SK-N-SH (cell line): Measurements from ENCODE around the gene OR4S2. TPM values are rescaled to one million over a fixed set of nuclear protein-coding genes. Genes with fewer than 3 reads are reported as not detected.

Source experiments
- CTCF ChIA-PET: fragments of 300-600, 350-600 bp; formaldehyde crosslinking; extraction: SDS; loops from one replicate; lab custom pipeline; 2021; lab: Yijun Ruan, JAX
- POLR2A ChIA-PET: fragments of 350-600 bp; sonication (Branson Sonifier 250); formaldehyde crosslinking; extraction: SDS; loops from one replicate; lab custom pipeline; 2020; ENCODE audit warnings: antibody characterized with exemption, inconsistent platforms; lab: Yijun Ruan, JAX
- DNase-seq: peaks from one replicate; pipeline ENCODE4 v3.0.0; 2012
- H2AFZ ChIP-seq: fragments of 200-600 bp; sonication (generic); 2 replicates; pipeline ENCODE4 v1.8.1; 2016; ENCODE audit warnings: antibody characterized with exemption, mild to moderate bottlenecking, low read depth
- H3F3A ChIP-seq: fragments of 200-600 bp; sonication (generic); replicated peaks from 2 replicates; pipeline ENCODE3; 2016; ENCODE audit warnings: antibody characterized with exemption, mild to moderate bottlenecking; ENCODE audit not compliant: insufficient read depth
- H3K27ac ChIP-seq, 2 experiments: fragments of 200-500 bp in 1 of 2; fragments of 200-600 bp in 1 of 2; sonication (Bioruptor generic) in 1 of 2; sonication (generic), shearing (Covaris generic) in 1 of 2; 2 replicates each; pipeline versions ENCODE4 v1.5.1 to v1.6.1; 2014 to 2016; ENCODE audit warnings: low read depth in 2 of 2, inconsistent platforms in 1 of 2, low read length in 1 of 2, mild to moderate bottlenecking in 1 of 2, mixed read lengths in 1 of 2
- H3K27me3 ChIP-seq: fragments of 200-600 bp; sonication (generic), shearing (Covaris generic); 2 replicates; pipeline ENCODE4 v1.6.1; 2016; ENCODE audit warnings: mixed run types; ENCODE audit not compliant: insufficient read depth
- H3K36me3 ChIP-seq, 2 experiments: fragments of 200-500 bp in 1 of 2; fragments of 200-600 bp in 1 of 2; sonication (Bioruptor generic) in 1 of 2; sonication (generic) in 1 of 2; replicated peaks in 1 of 2; 2 replicates each; pipeline versions ENCODE3 to v1.5.1; 2014 to 2016; ENCODE audit warnings: low read length in 1 of 2, mild to moderate bottlenecking in 1 of 2; ENCODE audit not compliant: insufficient read depth in 2 of 2, control insufficient read depth in 1 of 2
- H3K4me1 ChIP-seq, 2 experiments: fragments of 200-500 bp in 1 of 2; fragments of 200-600 bp in 1 of 2; sonication (Bioruptor generic) in 1 of 2; sonication (generic), shearing (Covaris generic) in 1 of 2; 2 replicates each; pipeline versions ENCODE4 v1.5.1 to v1.6.1; 2014 to 2016; ENCODE audit warnings: low read depth in 1 of 2, low read length in 1 of 2, mixed run types in 1 of 2; ENCODE audit not compliant: insufficient read depth in 2 of 2, control insufficient read depth in 1 of 2
- H3K4me2 ChIP-seq: fragments of 200-600 bp; sonication (generic), shearing (Covaris generic); 2 replicates; pipeline ENCODE4 v1.6.1; 2017; ENCODE audit warnings: mixed run types
- H3K4me3 ChIP-seq, 2 experiments: fragments of 200-500 bp in 1 of 2; fragments of 200-600 bp in 1 of 2; sonication (Bioruptor generic) in 1 of 2; sonication (generic), shearing (Covaris generic) in 1 of 2; 2 replicates each; pipeline versions ENCODE4 v1.5.1 to v1.8.1; 2014 to 2016; ENCODE audit warnings: low read depth in 2 of 2, inconsistent platforms in 1 of 2, low read length in 1 of 2, mild to moderate bottlenecking in 1 of 2, mixed read lengths in 1 of 2, moderate library complexity in 1 of 2
- H3K79me2 ChIP-seq: fragments of 200-600 bp; sonication (generic); 2 replicates; pipeline ENCODE4 v1.8.1; 2017; ENCODE audit warnings: mild to moderate bottlenecking; ENCODE audit not compliant: insufficient read depth
- H3K9ac ChIP-seq: fragments of 200-600 bp; sonication (generic); 2 replicates; pipeline ENCODE4 v1.6.1; 2017; ENCODE audit warnings: mixed run types
- H3K9me2 ChIP-seq: fragments of 200-600 bp; sonication (generic); 2 replicates; pipeline ENCODE4 v1.6.1; 2017; ENCODE audit warnings: mixed run types
- H3K9me3 ChIP-seq: fragments of 200-600 bp; sonication (generic); 2 replicates; pipeline ENCODE4 v1.6.1; 2017; ENCODE audit warnings: mixed run types, mild to moderate bottlenecking, moderate library complexity
- H4K20me1 ChIP-seq: fragments of 200-600 bp; sonication (generic); 2 replicates; pipeline ENCODE4 v1.6.1; 2017; ENCODE audit warnings: mild to moderate bottlenecking, mixed run types; ENCODE audit not compliant: insufficient read depth
- CHD2 ChIP-seq: fragments of 150-350 bp; IDR thresholded peaks from 2 replicates; pipeline ENCODE4 v1.6.1; 2018; ENCODE audit warnings: low read length; ENCODE audit not compliant: partially characterized antibody
- ELF1 ChIP-seq: IDR thresholded peaks from 2 replicates; pipeline ENCODE4 v1.4.0; 2012
- EZH2phosphoT487 ChIP-seq: fragments of 200-600 bp; sonication (generic); IDR thresholded peaks from 2 replicates; pipeline ENCODE4 v1.6.1; 2017; ENCODE audit warnings: low read depth, mixed run types, mild to moderate bottlenecking, antibody characterized with exemption, moderate library complexity, borderline replicate concordance
- GABPA ChIP-seq: IDR thresholded peaks from 2 replicates; pipeline ENCODE4 v1.4.0; 2012; ENCODE audit warnings: low read depth, mild to moderate bottlenecking
- MEF2A ChIP-seq: IDR thresholded peaks from 2 replicates; pipeline ENCODE4 v1.4.0; 2012; ENCODE audit warnings: low read depth, borderline replicate concordance
- RAD21 ChIP-seq: IDR thresholded peaks from 2 replicates; pipeline ENCODE4 v1.6.1; 2012; ENCODE audit warnings: mild to moderate bottlenecking, low read length
- RCOR1 ChIP-seq: fragments of 150-350 bp; IDR thresholded peaks from 2 replicates; pipeline ENCODE4 v1.6.1; 2017; ENCODE audit warnings: antibody characterized with exemption, low read length
- RFX5 ChIP-seq: IDR thresholded peaks from 2 replicates; pipeline ENCODE4 v1.6.1; 2012; ENCODE audit warnings: mild to moderate bottlenecking, improper control_type of control experiment, low read length
- TAF1 ChIP-seq: IDR thresholded peaks from 2 replicates; pipeline ENCODE4 v1.6.1; 2012; ENCODE audit warnings: low read depth, mild to moderate bottlenecking, low read length, moderate library complexity, borderline replicate concordance
- TEAD4 ChIP-seq: IDR thresholded peaks from 2 replicates; pipeline ENCODE4 v1.4.0; 2012; ENCODE audit warnings: mild to moderate bottlenecking, borderline replicate concordance; ENCODE audit not compliant: insufficient read depth
- WGBS: methylation state at CpG from one replicate; pipeline ENCODE4 v1.1.6; 2017; ENCODE audit warnings: low lambda C conversion rate; 5-methylcytosine and 5-hydroxymethylcytosine counted together
- polyA plus RNA-seq, 3 experiments: library from polyadenylated mRNA; depleted of rRNA; stranded (reverse); fragments of >200 nt; gene quantifications; 2 replicates each; pipeline ENCODE4 v1.2.3, GENCODE V29; 2012
- TF ChIP-seq, protein P1 (sequence below): fragments of 150-350 bp; IDR thresholded peaks from 2 replicates; pipeline ENCODE4 v1.6.1; 2016; ENCODE audit warnings: mild to moderate bottlenecking, low read depth, low read length
- TF ChIP-seq, protein P2 (sequence below): fragments of 150-350 bp; IDR thresholded peaks from 2 replicates; pipeline ENCODE4 v1.6.1; 2017; ENCODE audit warnings: antibody characterized with exemption, low read length, low read depth, borderline replicate concordance
- TF ChIP-seq, protein P3 (sequence below): IDR thresholded peaks from 2 replicates; pipeline ENCODE4 v1.4.0; 2012; ENCODE audit warnings: low read depth, borderline replicate concordance

The OR4S2 gene
- polyA plus RNA-seq, 1 of the 3 experiments (the other 2 are of a cell fraction) = not detected

DNA sequence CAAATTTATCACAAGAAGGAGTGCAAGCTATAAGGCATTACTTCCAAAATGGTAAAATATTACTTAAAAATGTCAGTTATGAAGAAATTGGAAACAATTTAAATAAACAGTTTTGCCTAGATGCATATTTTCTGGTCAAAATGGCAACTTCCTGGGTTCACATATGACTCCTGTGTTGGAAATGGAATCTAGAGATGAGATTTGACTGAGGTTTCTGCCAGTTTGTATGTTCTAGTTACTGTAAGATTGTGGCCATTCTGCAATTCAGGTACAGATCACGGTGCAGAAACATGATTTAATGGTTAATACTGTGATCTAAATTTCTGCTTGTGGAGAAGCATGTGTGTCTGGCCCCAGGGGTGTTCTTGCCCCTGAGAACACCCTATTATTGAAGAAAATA lies 10.5 kb downstream of the OR4S2 start (continued):
- TF ChIP-seq, protein P1, sequence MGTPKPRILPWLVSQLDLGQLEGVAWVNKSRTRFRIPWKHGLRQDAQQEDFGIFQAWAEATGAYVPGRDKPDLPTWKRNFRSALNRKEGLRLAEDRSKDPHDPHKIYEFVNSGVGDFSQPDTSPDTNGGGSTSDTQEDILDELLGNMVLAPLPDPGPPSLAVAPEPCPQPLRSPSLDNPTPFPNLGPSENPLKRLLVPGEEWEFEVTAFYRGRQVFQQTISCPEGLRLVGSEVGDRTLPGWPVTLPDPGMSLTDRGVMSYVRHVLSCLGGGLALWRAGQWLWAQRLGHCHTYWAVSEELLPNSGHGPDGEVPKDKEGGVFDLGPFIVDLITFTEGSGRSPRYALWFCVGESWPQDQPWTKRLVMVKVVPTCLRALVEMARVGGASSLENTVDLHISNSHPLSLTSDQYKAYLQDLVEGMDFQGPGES = no peak
- TF ChIP-seq EZH2phosphoT487 (no peak), TAF1 (no peak), RCOR1 (no peak), MEF2A (no peak)
- TF ChIP-seq, protein P2, sequence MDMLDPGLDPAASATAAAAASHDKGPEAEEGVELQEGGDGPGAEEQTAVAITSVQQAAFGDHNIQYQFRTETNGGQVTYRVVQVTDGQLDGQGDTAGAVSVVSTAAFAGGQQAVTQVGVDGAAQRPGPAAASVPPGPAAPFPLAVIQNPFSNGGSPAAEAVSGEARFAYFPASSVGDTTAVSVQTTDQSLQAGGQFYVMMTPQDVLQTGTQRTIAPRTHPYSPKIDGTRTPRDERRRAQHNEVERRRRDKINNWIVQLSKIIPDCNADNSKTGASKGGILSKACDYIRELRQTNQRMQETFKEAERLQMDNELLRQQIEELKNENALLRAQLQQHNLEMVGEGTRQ = no peak
- TF ChIP-seq, protein P3, sequence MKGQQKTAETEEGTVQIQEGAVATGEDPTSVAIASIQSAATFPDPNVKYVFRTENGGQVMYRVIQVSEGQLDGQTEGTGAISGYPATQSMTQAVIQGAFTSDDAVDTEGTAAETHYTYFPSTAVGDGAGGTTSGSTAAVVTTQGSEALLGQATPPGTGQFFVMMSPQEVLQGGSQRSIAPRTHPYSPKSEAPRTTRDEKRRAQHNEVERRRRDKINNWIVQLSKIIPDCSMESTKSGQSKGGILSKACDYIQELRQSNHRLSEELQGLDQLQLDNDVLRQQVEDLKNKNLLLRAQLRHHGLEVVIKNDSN = no peak
- TF ChIP-seq, all 33 proteins: peak for 0

DNA sequence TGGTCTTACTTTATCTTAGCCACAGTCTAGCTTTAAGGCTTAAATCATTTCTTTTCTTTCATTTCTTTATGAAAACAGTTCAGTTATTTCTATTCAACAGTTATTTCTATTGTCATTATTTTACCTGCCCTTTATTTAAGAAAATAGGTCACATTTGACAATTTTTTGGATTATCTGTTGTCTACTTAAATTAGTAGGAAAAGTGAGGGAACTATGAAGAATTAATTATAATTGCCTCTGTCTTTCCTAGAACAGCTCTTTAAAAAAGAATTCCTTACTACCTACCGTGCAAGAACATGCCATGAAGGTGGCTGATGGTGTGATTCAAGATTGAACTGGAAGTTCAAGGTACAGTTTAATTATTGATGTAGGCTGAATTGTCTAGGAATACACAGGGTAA lies 13.8 kb downstream of the OR4S2 start, which contains the start of gene OR4C6:
TSS of gene OR4C6 (plus strand) at position 301 of the 400 bp plus-strand sequence. CDS start 2,966 bp downstream, outside the sequence.
- ChIA-PET CTCF (no interaction called here), POLR2A (no interaction called here)

DNA sequence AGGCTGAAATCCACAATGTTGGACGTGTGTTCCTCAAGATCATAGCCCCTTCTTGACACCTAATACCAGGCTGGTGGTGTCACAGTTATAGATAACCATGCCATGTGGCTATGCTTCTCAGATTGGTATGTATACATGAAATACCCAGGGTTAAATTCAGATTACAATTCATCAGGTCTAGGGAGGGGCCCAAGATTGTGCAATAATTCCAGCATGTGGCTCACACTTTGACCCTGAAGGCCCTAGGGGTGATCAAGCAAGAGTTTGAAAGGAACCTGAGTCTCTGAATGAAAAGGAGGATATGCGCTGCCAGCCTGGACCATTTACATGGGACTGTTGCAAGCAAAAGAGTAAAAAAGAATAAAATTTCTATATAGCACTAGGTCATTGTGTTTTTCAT lies 21.2 kb downstream of the OR4S2 start:
- no peaks in the 10 kb centered on the region for H3K79me2 ChIP-seq
- 11% methylated on average over 2 of the region's 2 CpGs for WGBS
- H3K9me2 ChIP-seq = no peaks in the 10 kb centered on the region
- no peaks in the 10 kb centered on the region for H3K9me3 ChIP-seq
- no peak overlapping the region for H3K4me2 ChIP-seq
- no peak overlapping the region for H3K27ac ChIP-seq
- ChIA-PET POLR2A (no interaction called here), CTCF (no interaction called here)
- H3F3A ChIP-seq = no peaks in the 10 kb centered on the region
- H3K36me3 ChIP-seq = no peaks in the 10 kb centered on the region
- H3K4me3 ChIP-seq = no peak overlapping the region
- H4K20me1 ChIP-seq = no peaks in the 10 kb centered on the region
- DNase-seq = no peak
- H3K9ac ChIP-seq = no peak overlapping the region
- TF ChIP-seq RCOR1 = no peak
- no peak for TF ChIP-seq ELF1
- no peak for TF ChIP-seq GABPA
- TF ChIP-seq RAD21 = no peak
- TF ChIP-seq TEAD4 = no peak
- TF ChIP-seq CHD2 = no peak
- no peaks in the 10 kb centered on the region for H3K4me1 ChIP-seq
- H3K27me3 ChIP-seq = no peaks in the 10 kb centered on the region
- H2AFZ ChIP-seq = no peak overlapping the region

More for the DNA sequence above, 13.8 kb downstream of the OR4S2 start, which contains the start of gene OR4C6:
- no peak within 1 kb of the TSS for H3K4me3 ChIP-seq
- H3K9me3 ChIP-seq = no peaks in the 10 kb centered on the region
- no peak for DNase-seq
- H3K36me3 ChIP-seq = no peaks in the 10 kb centered on the region
- no peaks in the 10 kb centered on the region for H3K4me1 ChIP-seq
- no peak within 1 kb of the TSS for H2AFZ ChIP-seq
- no peaks in the 10 kb centered on the region for H4K20me1 ChIP-seq
- no peaks in the 10 kb centered on the region for H3K9me2 ChIP-seq
- no peak within 1 kb of the TSS for H3K27ac ChIP-seq
- WGBS = 7% methylated on average over 1 of the region's 1 CpG
- H3K9ac ChIP-seq = no peak within 1 kb of the TSS
- no peak for TF ChIP-seq RFX5
- no peaks in the 10 kb centered on the region for H3K27me3 ChIP-seq
- H3K79me2 ChIP-seq = no peaks in the 10 kb centered on the region
- no peaks in the 10 kb centered on the region for H3F3A ChIP-seq
- no peak within 1 kb of the TSS for H3K4me2 ChIP-seq
